ENCODE results near the gene MMD. TPM values are rescaled to one million over a fixed set of nuclear protein-coding genes. Genes with fewer than 3 reads are reported as not detected.

The MMD gene
- total and polyA plus RNA-seq, 9 of the 15 experiments (the other 6 are each of a cell fraction or from before 2014, with no cell fraction given) = 3.1 to 18.9 (median 10.7) TPM

GRCh38 chr17:55344514-55344997 lies 77.1 kb downstream of the MMD start (continued):
- TF ChIP-seq HDGF (IDR thresholded peaks at IDR 0.05) (no peak), POLR2A (conservative IDR thresholded peaks at IDR 0.05) (no peak), GATAD2B (IDR thresholded peaks at IDR 0.05; ENCODE audit: borderline replicate concordance) (peak; percentile 77; the same call in 1 of the 2 replicates), THAP12 (CRISPR knock-in tag; IDR thresholded peaks at IDR 0.05) (no peak), SREBF2 (CRISPR knock-in tag; IDR thresholded peaks at IDR 0.05) (no peak), CEBPZ (IDR thresholded peaks at IDR 0.05; ENCODE audit: borderline replicate concordance, low read depth, low read length) (no peak), CEBPB (tag; IDR thresholded peaks at IDR 0.05) (no peak), SMAD4 (CRISPR knock-in tag; conservative IDR thresholded peaks at IDR 0.05) (no peak), ARID3A (IDR thresholded peaks at IDR 0.05; ENCODE audit: borderline replicate concordance, low read depth, low read length) (0 out of 2 replicates have a peak, but pooled peaks have one; percentile 59), KAT7 (CRISPR knock-in tag; IDR thresholded peaks at IDR 0.05; ENCODE audit: borderline replicate concordance) (no peak), ZNF124 (CRISPR knock-in tag; IDR thresholded peaks at IDR 0.05) (no peak), HNRNPLL (IDR thresholded peaks at IDR 0.05; ENCODE audit: low read depth, low read length, poor library complexity, severe bottlenecking) (no peak), FOXM1 (IDR thresholded peaks at IDR 0.05; ENCODE audit: low read depth) (no peak), FOXM1 (CRISPR knock-in tag; IDR thresholded peaks at IDR 0.05; ENCODE audit: low read depth) (no peak), NCOA4 (IDR thresholded peaks at IDR 0.05; ENCODE audit: partially characterized antibody) (no peak), FOXK2 (conservative IDR thresholded peaks at IDR 0.05 in 1 of 2, IDR thresholded peaks at IDR 0.05 in 1 of 2; ENCODE audit: low read depth in 2 of 2) (no peak), PHF21A (IDR thresholded peaks at IDR 0.05; ENCODE audit: borderline replicate concordance, low read depth) (peak; percentile 77; the same call in 1 of the 2 replicates), FOXP1 (CRISPR knock-in tag; IDR thresholded peaks at IDR 0.05) (no peak), SMARCA4 (IDR thresholded peaks at IDR 0.05) (peak; percentile 97), SRSF9 (IDR thresholded peaks at IDR 0.05; ENCODE audit: borderline replicate concordance, low read depth, low read length) (no peak), XRCC3 (IDR thresholded peaks at IDR 0.05) (no peak), ZNF24 (IDR thresholded peaks at IDR 0.05) (no peak), ZC3H11A (IDR thresholded peaks at IDR 0.05; ENCODE audit: low read depth, low read length) (no peak), PRMT5 (CRISPR knock-in tag; IDR thresholded peaks at IDR 0.05) (no peak), FOXJ3 (CRISPR knock-in tag; IDR thresholded peaks at IDR 0.05) (no peak)

Data from K562 (cell line).